Measurements from ENCODE around the gene KRTAP12-2. TPM values are rescaled to one million over a fixed set of nuclear protein-coding genes. Genes with fewer than 3 reads are reported as not detected.
"Not testable (repeated sequence)": the region's sequence is repeated elsewhere in the genome, so short reads cannot be mapped to it uniquely, and the experiment has no call there.

KRTAP12-2 gene
- total RNA-seq, 4 donors from 2014 or later = not detected

- TF ChIP-seq CTCF (IDR thresholded peaks at IDR 0.05) = no peak
- ATAC-seq (ENCODE audit: low FRiP score) = no peak
- no peak for DNase-seq (ENCODE audit: low spot score)
These were observed 19.5 kb downstream of the KRTAP12-2 start for GRCh38 chr21:44647222-44647552.

GRCh38 chr21:44646366-44647221 lies 20.1 kb downstream of the KRTAP12-2 start, which contains the start of gene KRTAP10-11:
Gene KRTAP10-11 (plus strand): TSS chr21:44646414. CDS start chr21:44646459, 45 bp downstream.
- not testable (repeated sequence) for DNase-seq (ENCODE audit: low spot score); ATAC-seq (ENCODE audit: low FRiP score)

- TF ChIP-seq CTCF (IDR thresholded peaks at IDR 0.05) = no peak
- ATAC-seq (ENCODE audit: low FRiP score) = no peak
- no peak for DNase-seq (ENCODE audit: low spot score)
These were observed 21.8 kb downstream of the KRTAP12-2 start for GRCh38 chr21:44644878-44645277.

- DNase-seq (ENCODE audit: low spot score) = no peak
- TF ChIP-seq CTCF (IDR thresholded peaks at IDR 0.05) = no peak
- no peak for ATAC-seq (ENCODE audit: low FRiP score)
These were observed 22.9 kb downstream of the KRTAP12-2 start for GRCh38 chr21:44643741-44644310.

GRCh38 chr21:44640761-44641160 lies 26.0 kb downstream of the KRTAP12-2 start:
- ATAC-seq (ENCODE audit: low FRiP score) (no peak), DNase-seq (ENCODE audit: low spot score) (no peak)
- no peak for TF ChIP-seq CTCF (IDR thresholded peaks at IDR 0.05)

GRCh38 chr21:44639331-44639655 lies 27.4 kb downstream of the KRTAP12-2 start:
- no peak for ATAC-seq (ENCODE audit: low FRiP score)
- TF ChIP-seq CTCF (IDR thresholded peaks at IDR 0.05) = no peak

GRCh38 chr21:44638506-44639330 lies 28.0 kb downstream of the KRTAP12-2 start:
- not testable (repeated sequence) for ATAC-seq (ENCODE audit: low FRiP score); DNase-seq (ENCODE audit: low spot score)

More at GRCh38 chr21:44639331-44639655, 27.4 kb downstream of the KRTAP12-2 start:
- no peak for DNase-seq (ENCODE audit: low spot score)

- DNase-seq (ENCODE audit: low spot score); ATAC-seq (ENCODE audit: low FRiP score): not testable (repeated sequence)
These were observed 28.8 kb downstream of the KRTAP12-2 start for GRCh38 chr21:44637851-44638348.
